ENCODE data around the gene ZNF212.

DNA sequence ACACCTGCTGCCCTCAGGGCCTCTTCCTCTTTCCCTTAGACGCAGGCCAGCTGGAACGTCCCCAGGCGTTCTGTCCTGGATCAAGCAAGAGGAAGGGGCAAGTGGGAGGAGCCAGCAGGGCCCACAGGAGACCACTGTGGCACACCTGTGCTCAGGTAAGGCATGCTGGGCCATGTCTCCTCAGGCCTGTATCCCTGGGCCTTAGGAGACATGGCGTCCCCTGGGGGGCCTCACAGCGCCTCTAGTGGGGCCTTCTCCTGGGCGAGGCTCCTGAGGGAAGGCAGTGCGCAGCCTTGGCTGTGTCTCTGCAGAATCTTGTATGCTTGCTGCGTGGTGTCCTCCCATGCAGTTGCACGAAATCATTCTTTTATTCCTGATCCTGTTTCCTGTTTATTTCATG lies 53.9 kb downstream of the ZNF212 start:
- TF ChIP-seq, protein P1, sequence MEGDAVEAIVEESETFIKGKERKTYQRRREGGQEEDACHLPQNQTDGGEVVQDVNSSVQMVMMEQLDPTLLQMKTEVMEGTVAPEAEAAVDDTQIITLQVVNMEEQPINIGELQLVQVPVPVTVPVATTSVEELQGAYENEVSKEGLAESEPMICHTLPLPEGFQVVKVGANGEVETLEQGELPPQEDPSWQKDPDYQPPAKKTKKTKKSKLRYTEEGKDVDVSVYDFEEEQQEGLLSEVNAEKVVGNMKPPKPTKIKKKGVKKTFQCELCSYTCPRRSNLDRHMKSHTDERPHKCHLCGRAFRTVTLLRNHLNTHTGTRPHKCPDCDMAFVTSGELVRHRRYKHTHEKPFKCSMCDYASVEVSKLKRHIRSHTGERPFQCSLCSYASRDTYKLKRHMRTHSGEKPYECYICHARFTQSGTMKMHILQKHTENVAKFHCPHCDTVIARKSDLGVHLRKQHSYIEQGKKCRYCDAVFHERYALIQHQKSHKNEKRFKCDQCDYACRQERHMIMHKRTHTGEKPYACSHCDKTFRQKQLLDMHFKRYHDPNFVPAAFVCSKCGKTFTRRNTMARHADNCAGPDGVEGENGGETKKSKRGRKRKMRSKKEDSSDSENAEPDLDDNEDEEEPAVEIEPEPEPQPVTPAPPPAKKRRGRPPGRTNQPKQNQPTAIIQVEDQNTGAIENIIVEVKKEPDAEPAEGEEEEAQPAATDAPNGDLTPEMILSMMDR (IDR thresholded peaks at IDR 0.05), result no peak
- no peak for TF ChIP-seq POLR2A (IDR thresholded peaks at IDR 0.05)
